ENCODE measurements around the gene FBXL13. TPM values are rescaled to one million over a fixed set of nuclear protein-coding genes. Genes with fewer than 3 reads are reported as not detected.
A peak's percentile ranks its signal among the peaks of the same experiment; 100 is the strongest.
"Not testable (repeated sequence)": the region's sequence is repeated elsewhere in the genome, so short reads cannot be mapped to it uniquely, and the experiment has no call there.

FBXL13 gene
- total RNA-seq, 1 donor from 2014 or later, result 1.3 TPM

- DNase-seq, result not testable (repeated sequence)
Measured at GRCh38 chr7:103021490-103021889, 53.1 kb downstream of the FBXL13 start.

GRCh38 chr7:103020876-103021275, 53.7 kb downstream of the FBXL13 start:
- not testable (repeated sequence) for DNase-seq

- not testable (repeated sequence) for DNase-seq
Measured at GRCh38 chr7:103018295-103018694, 56.3 kb downstream of the FBXL13 start.

- no peak for DNase-seq
Measured at GRCh38 chr7:103011650-103012049, 62.9 kb downstream of the FBXL13 start.

GRCh38 chr7:103010211-103010610, 64.4 kb downstream of the FBXL13 start:
- no peak for DNase-seq

- DNase-seq, result no peak
Measured at GRCh38 chr7:103009466-103010185, 65.0 kb downstream of the FBXL13 start.

- DNase-seq, result no peak
Measured at GRCh38 chr7:103003004-103003403, 71.6 kb downstream of the FBXL13 start.

GRCh38 chr7:103001210-103001609, 73.4 kb downstream of the FBXL13 start:
- no peak for DNase-seq

GRCh38 chr7:102996957-102997356, 77.6 kb downstream of the FBXL13 start:
- no peak for DNase-seq

- not testable (repeated sequence) for DNase-seq
Measured at GRCh38 chr7:102995609-102996008, 79.0 kb downstream of the FBXL13 start.

GRCh38 chr7:102994567-102994966, 80.0 kb downstream of the FBXL13 start:
- DNase-seq, result no peak

GRCh38 chr7:102993718-102994029, 80.9 kb downstream of the FBXL13 start:
- DNase-seq, result no peak

GRCh38 chr7:102992938-102993717, 81.5 kb downstream of the FBXL13 start:
- peak; percentile 78 for DNase-seq

GRCh38 chr7:102992509-102992937, 82.1 kb downstream of the FBXL13 start:
- no peak for DNase-seq

- DNase-seq, result peak; percentile 28
Measured at GRCh38 chr7:102991540-102992214, 82.9 kb downstream of the FBXL13 start.

- DNase-seq, result no peak
Measured at GRCh38 chr7:102991077-102991539, 83.5 kb downstream of the FBXL13 start.

- no peak for DNase-seq
Measured at GRCh38 chr7:102990642-102991041, 84.0 kb downstream of the FBXL13 start.

- no peak for DNase-seq
Measured at GRCh38 chr7:102988631-102989560, 85.7 kb downstream of the FBXL13 start.

- no peak for DNase-seq
Measured at GRCh38 chr7:102988088-102988487, 86.5 kb downstream of the FBXL13 start.

GRCh38 chr7:102985176-102985783, 89.3 kb downstream of the FBXL13 start:
- no peak for DNase-seq

- DNase-seq, result no peak
Measured at GRCh38 chr7:102983602-102984001, 91.0 kb downstream of the FBXL13 start.
